Endothelial cell (in vitro differentiated cells): ENCODE results near the gene SCYGR2. TPM values are rescaled to one million over a fixed set of nuclear protein-coding genes. Genes with fewer than 3 reads are reported as not detected.
"Not testable (repeated sequence)": the region's sequence is repeated elsewhere in the genome, so short reads cannot be mapped to it uniquely, and the experiment has no call there.

Experiments
- DNase-seq: peaks from one replicate; pipeline ENCODE4 v3.0.0; 2021; ENCODE audit warnings: low spot score
- H3K27ac Mint-ChIP-seq: one replicate; pipeline ENCODE4 v1.8.0; 2021; ENCODE audit warnings: mixed read lengths, inconsistent platforms; ENCODE audit not compliant: unreplicated experiment
- H3K27me3 Mint-ChIP-seq: one replicate; pipeline ENCODE4 v1.8.0; 2021; ENCODE audit warnings: mild to moderate bottlenecking, moderate library complexity, mixed read lengths, inconsistent platforms; ENCODE audit not compliant: unreplicated experiment
- H3K36me3 Mint-ChIP-seq: one replicate; pipeline ENCODE4 v1.8.0; 2021; ENCODE audit warnings: mild to moderate bottlenecking, low read depth, mixed read lengths, inconsistent platforms; ENCODE audit not compliant: unreplicated experiment
- H3K4me1 Mint-ChIP-seq: one replicate; pipeline ENCODE4 v1.8.0; 2021; ENCODE audit warnings: mild to moderate bottlenecking, mixed read lengths, inconsistent platforms; ENCODE audit not compliant: unreplicated experiment
- H3K4me3 Mint-ChIP-seq: one replicate; pipeline ENCODE4 v1.8.0; 2021; ENCODE audit warnings: mild to moderate bottlenecking, mixed read lengths, inconsistent platforms; ENCODE audit not compliant: unreplicated experiment
- H3K9me3 Mint-ChIP-seq: one replicate; pipeline ENCODE4 v1.8.0; 2021; ENCODE audit warnings: mixed read lengths, inconsistent platforms; ENCODE audit not compliant: unreplicated experiment
- long read RNA-seq: library from polyadenylated mRNA; unstranded; transcript quantifications from one replicate; pipeline ENCODE4 v2.0.0, GENCODE V29; 2020; ENCODE audit not compliant: unreplicated experiment
- total RNA-seq: library from RNA; stranded (reverse); fragmentation: NEBNext Ultra II Directional; extraction: Animal tissue kit (Norgen Biotek cat#: 25700); gene quantifications from one replicate; pipeline ENCODE4 v1.2.1, GENCODE V29; 2021; ENCODE audit not compliant: unreplicated experiment
- TF ChIP-seq, protein P1 (sequence below): fragments of 200-600 bp; sonication (generic); IDR thresholded peaks from one replicate; pipeline ENCODE4 v1.5.0; 2021; ENCODE audit warnings: antibody characterized with exemption; ENCODE audit not compliant: unreplicated experiment

The SCYGR2 gene, protein sequence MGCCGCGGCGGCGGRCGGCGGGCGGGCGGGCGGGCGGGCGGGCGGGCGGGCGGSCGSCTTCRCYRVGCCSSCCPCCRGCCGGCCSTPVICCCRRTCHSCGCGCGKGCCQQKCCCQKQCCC
- not detected for total RNA-seq
- long read RNA-seq = 0 reads

DNA sequence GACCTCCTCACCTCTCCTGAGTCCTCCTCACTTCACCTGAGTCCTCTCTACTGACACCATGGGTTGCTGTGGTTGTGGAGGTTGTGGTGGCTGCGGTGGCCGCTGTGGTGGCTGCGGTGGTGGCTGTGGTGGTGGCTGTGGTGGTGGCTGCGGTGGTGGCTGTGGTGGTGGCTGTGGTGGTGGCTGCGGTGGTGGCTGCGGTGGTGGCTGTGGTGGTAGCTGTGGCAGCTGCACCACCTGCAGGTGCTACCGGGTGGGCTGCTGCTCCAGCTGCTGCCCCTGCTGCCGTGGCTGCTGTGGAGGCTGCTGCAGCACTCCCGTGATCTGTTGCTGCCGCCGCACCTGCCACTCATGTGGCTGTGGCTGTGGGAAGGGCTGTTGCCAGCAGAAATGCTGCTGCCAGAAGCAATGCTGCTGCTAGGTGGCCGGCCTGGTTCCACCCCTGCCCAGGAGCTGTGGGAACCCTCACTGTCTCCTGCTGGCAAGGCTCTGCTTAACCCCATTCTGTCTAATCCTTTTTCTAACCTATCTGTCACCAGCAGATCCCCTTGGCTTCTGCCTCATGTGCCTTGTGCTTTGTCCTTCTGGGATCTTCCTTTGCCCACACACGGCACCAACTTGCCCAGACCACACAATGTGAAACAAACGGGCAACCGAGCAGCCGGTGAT lies at the start of gene SCYGR2:
Gene SCYGR2, plus strand, starts transcription at position 59 of the 669 bp plus-strand sequence. Its CDS starts 0 bp downstream, at position 59.
- H3K27ac Mint-ChIP-seq, H3K27me3 Mint-ChIP-seq, H3K36me3 Mint-ChIP-seq, DNase-seq, H3K4me3 Mint-ChIP-seq, H3K9me3 Mint-ChIP-seq, H3K4me1 Mint-ChIP-seq: not testable (repeated sequence)

DNA sequence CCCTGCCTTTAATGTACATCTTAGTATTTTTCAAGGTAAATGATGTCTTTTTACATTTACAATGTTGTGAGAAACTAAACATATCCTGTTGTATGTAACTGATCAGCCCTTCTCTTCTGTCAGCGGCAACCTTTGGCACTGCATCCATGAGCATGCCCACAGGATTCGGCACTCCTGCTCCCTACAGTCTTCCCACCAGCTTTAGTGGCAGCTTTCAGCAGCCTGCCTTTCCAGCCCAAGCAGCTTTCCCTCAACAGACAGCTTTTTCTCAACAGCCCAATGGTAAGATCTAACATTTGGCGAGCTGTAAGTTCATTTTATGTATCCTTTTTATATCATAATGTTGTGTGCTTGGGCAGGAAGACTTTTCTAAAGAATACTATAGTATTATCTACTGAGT lies 46.9 kb upstream of the SCYGR2 start:
- H3K4me3 Mint-ChIP-seq = no peak overlapping the region
- no peaks in the 10 kb centered on the region for H3K27me3 Mint-ChIP-seq
- no peak for DNase-seq
- H3K36me3 Mint-ChIP-seq = peaks cover 11% of the 10 kb centered on the region
- H3K4me1 Mint-ChIP-seq = no peaks in the 10 kb centered on the region
- no peaks in the 10 kb centered on the region for H3K9me3 Mint-ChIP-seq
- no peak overlapping the region for H3K27ac Mint-ChIP-seq
- TF ChIP-seq, protein P1, sequence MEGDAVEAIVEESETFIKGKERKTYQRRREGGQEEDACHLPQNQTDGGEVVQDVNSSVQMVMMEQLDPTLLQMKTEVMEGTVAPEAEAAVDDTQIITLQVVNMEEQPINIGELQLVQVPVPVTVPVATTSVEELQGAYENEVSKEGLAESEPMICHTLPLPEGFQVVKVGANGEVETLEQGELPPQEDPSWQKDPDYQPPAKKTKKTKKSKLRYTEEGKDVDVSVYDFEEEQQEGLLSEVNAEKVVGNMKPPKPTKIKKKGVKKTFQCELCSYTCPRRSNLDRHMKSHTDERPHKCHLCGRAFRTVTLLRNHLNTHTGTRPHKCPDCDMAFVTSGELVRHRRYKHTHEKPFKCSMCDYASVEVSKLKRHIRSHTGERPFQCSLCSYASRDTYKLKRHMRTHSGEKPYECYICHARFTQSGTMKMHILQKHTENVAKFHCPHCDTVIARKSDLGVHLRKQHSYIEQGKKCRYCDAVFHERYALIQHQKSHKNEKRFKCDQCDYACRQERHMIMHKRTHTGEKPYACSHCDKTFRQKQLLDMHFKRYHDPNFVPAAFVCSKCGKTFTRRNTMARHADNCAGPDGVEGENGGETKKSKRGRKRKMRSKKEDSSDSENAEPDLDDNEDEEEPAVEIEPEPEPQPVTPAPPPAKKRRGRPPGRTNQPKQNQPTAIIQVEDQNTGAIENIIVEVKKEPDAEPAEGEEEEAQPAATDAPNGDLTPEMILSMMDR = no peak

GRCh38 chr2:227562581-227562980 lies 36.1 kb upstream of the SCYGR2 start:
- TF ChIP-seq, protein P1 = no peak
- DNase-seq = no peak
- Mint-ChIP-seq H3K4me3 (no peak overlapping the region), H3K4me1 (peaks cover 4% of the 10 kb centered on the region), H3K36me3 (no peaks in the 10 kb centered on the region), H3K27me3 (no peaks in the 10 kb centered on the region), H3K9me3 (no peaks in the 10 kb centered on the region), H3K27ac (no peak overlapping the region)

DNA sequence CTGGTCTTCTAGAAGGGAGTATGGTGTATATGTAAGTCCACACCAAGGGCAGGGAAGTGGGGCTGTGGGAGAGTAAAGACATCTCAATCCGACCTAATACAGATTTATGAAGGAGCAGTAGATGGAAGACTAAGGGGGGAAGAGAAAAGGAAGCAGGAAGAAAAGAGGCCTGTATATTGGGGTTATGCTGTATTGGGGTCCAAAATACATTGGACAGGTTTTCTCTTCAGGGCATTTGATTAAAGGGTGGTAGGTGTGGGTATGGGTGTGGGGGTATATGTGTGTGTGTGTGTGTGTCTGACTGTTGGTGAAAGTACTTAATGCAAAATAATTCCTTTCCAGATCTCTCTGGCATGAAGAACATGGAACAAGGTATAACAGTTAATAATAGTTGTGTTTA lies 33.6 kb upstream of the SCYGR2 start:
- Mint-ChIP-seq H3K9me3 (no peaks in the 10 kb centered on the region), H3K27me3 (no peaks in the 10 kb centered on the region), H3K4me1 (peaks cover 4% of the 10 kb centered on the region), H3K4me3 (no peak overlapping the region), H3K27ac (no peak overlapping the region), H3K36me3 (no peaks in the 10 kb centered on the region)
- TF ChIP-seq, protein P1 = no peak
- no peak for DNase-seq

GRCh38 chr2:227566012-227566411 lies 32.7 kb upstream of the SCYGR2 start:
- Mint-ChIP-seq H3K27ac (no peak overlapping the region), H3K36me3 (no peaks in the 10 kb centered on the region), H3K4me3 (no peak overlapping the region), H3K9me3 (no peaks in the 10 kb centered on the region), H3K27me3 (no peaks in the 10 kb centered on the region), H3K4me1 (peaks cover 13% of the 10 kb centered on the region)
- DNase-seq = no peak
- TF ChIP-seq, protein P1 = no peak
